Ammon's horn (tissue), 1 donor: ENCODE results near the gene GLRA2.

Experiments used
- DNase-seq: peaks from one replicate; pipeline ENCODE4 v3.0.0-alpha.2; 2016; ENCODE audit warnings: low spot score

GLRA2 gene

DNA sequence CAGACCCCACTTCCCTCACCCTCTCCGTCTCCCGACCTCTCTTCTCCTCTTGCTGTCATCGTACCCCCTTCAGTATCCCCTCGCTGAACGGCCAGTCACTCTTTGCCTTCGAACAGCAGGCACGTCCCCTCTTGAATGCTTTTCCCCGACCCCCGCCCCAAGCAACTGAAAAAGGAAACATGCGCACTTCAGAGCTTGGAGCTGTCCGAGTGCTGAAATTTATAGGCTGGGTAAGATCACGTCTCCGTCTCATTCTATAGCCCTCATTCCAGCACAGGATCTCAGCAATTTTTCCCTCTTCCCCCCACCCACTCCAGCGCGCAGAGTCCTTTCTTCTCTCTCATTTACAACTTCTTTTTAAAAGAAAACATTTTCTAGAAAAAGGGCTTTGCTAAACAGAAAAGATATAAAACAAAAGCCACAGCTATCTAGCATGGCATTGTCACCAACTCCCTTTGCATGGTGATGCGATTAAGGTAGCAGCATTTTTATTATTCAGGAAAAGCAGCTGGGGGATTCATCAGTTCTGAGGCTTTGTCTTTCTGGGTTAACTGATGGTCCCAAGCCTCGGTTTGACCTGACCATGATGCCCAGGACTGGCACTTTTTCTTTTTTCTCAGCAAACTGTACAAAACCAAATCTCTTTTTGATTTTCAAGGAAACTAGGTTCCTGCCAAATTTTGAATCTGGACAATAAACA is at the start of gene GLRA2:
GLRA2 (plus strand) TSS at position 247 of the 700 bp plus-strand sequence. CDS start 522 bp downstream, outside the sequence.
- peak; percentile 1 for DNase-seq

DNA sequence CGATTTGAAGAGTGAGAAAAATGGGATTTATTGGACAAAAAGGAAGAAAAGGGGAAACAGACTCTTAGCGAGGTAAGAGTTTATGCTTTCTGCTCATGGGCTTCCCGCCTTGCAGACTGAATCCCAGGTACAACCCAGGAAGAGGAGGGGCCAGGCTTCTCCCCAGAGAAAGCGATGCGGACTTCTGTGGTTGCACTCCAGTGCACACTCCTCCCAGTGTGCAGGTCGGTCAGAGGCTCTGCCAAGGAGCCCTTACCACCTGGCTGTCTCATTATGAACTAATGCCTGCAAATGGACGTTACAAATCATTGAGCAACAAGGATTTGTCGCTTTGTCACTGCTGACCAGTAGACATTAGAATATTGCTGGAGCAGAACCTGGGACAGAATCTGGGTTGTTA is 39.9 kb upstream of the GLRA2 start:
- no peak for DNase-seq

DNA sequence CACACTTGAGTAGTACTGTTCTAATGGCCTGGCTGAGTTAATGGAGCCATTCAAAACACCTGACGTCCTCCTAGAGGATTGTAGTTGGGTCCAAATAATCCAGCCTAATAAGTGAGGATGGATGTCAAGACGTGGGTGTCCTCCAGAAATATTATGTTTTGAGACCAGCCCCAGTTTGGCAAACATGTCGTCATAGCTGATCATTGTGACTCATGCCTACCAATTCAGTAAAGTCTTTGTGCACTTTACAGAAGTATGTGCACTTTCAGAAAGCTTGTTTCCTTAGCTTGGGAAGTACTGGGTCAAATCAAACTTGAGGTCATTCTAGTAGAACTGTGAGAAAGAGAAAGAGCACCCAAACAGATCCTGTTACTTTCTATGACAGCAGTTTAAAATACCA is 37.6 kb upstream of the GLRA2 start:
- DNase-seq = no peak

DNA sequence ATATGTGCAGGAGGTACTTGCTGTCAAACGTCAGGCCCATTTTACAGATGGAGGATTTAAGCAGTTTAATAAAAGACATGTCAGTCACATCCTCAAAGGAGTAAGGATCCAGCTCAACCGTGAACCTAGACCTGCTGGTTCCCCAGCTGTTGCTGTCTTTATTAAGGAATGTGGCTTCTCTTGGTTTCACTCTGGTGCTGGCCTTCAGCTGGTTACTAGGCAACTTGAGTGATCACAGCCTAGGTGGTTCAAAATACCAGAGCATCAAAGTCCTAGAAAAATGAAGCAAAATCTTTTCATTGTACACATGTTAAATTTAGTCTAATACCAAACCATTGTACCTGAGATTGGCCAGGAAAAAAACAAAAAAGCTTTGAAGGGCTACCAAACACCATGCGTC is 32.7 kb upstream of the GLRA2 start:
- DNase-seq = no peak

DNA sequence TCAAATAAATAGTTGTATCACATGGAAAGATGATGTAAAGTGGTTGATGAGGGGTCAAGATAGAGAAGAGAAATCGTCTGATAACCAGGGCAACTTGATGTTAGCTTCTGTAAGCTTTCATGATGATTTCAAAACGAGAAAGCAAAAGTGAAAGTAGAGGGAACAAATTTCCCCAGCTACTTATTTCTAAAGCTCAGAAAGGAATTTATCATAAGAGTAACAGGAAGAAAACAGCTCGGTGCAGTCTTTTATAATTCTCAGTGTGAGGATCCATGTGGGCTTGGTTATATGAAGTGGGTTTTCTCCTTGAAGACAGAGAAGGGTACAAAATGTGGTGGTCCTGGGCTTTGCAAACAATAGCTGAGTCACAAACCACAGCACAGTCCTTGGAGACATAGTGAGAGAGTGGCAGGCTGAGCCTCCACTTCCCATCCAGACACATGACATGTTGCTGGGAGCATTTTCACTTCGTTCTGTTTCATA is 32.1 kb upstream of the GLRA2 start:
- DNase-seq = no peak

DNA sequence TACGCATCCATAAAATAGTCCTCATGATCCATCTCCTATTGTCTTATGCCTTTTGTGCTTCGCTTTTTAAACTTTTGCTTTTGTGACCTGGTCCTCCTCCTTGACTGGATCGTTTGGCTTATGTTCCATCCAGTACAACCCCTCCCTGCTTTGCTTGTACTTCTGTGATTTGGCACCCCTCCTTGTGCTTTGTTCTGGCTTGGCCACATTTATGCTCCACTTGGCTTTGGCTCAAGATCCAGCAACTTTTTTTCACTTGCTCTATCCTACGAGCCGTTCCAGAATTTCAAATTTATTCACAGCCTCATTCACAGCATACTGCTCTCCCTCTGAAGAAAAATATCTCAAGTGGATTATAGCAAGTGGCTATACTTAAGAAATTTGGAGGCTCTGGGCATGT is 28.0 kb upstream of the GLRA2 start:
- DNase-seq = peak; percentile 31

DNA sequence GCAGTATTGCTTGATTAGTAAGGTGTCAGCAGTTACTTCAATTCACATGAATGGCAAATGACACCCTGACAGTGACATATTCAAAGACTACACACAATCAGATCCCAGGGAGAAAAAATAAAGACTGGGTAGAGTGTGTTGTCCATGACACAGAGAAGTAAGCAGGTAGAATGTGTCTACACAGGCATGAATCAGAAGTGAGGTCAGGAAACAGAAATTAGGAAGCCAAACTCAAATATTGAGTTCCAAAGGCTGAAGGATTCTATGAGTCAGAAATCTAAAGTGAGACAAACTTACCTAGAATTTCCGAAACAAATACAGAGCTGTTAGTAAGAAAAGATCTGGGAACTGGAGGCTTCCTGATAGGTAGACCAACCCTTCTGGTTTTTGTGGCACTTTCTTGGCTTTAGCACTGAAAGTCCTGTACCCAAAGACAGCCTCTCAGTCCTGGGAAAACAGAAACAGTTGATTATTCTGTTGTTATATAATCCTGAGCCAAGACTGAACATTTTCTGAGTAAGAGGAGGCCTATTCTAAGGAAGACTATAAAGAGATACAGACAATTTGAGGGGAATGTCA is 24.3 kb upstream of the GLRA2 start:
- no peak for DNase-seq

DNA sequence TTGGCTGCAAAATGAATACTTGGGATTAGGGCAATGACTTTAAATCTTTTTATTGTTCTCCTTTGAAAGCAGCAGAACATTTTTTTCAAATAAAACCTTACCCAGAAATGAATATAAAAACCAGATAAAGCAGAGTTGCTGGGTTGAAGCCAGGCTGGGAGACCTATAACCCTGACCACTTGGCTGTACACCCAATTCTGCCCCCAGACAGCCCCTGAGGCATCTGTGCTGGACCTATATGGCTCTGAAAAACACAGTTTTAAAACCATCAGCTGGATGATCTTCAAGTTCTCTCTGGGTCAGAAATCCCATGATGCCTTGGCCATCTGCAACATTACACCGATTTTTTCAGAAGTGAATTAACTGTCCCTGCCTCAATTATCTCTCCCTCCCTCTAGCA is 23.7 kb upstream of the GLRA2 start:
- DNase-seq = no peak

DNA sequence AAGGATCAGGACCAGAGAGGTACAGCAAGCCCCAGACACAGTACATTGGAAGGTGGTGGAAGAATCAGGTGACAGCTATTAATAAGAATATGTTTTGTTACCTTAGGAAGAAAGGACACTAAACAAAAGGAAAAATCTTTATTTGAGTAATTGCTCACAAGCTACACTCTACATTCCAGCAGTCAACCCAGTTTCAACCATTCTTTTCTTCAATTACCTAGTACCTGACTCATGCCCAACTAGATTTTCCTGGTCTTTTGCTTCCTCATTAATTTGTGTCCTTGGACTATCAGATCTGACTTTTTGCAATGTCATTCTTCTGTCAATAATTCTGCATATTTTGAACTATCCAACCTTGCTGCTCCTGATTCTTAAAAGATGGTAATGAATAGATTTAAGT is 22.5 kb upstream of the GLRA2 start:
- DNase-seq = no peak

DNA sequence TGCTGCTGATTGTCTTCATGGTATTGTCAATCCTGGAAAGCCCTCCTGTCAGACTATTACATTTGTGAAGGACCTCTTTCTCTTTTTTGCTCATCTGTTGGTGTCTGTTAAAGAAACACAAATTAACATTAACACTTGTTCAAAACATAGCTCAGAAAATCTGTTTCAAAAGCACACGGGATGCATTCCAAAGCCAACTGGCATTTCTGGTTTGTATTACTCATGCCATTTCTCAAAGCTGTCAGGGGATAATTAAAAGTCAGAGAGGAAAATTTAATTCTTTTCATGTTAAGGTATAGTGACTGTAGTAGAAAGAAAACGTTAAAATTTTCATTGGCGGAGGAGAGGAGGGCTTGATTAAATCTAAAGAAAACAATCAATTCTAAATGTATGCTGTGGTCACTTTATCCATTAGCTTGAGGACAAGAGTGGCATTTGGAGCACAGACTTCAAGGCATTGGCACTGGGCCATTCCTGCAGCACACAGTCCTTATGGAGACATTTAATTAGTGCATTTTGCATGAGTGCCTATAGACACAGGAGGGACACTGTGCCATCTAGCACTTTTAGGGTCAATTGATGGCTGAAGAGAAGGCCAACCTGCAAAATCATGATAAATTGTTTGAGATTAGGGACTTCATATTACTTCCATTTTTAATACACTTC is 21.2 kb upstream of the GLRA2 start:
- peak; percentile 2 for DNase-seq

DNA sequence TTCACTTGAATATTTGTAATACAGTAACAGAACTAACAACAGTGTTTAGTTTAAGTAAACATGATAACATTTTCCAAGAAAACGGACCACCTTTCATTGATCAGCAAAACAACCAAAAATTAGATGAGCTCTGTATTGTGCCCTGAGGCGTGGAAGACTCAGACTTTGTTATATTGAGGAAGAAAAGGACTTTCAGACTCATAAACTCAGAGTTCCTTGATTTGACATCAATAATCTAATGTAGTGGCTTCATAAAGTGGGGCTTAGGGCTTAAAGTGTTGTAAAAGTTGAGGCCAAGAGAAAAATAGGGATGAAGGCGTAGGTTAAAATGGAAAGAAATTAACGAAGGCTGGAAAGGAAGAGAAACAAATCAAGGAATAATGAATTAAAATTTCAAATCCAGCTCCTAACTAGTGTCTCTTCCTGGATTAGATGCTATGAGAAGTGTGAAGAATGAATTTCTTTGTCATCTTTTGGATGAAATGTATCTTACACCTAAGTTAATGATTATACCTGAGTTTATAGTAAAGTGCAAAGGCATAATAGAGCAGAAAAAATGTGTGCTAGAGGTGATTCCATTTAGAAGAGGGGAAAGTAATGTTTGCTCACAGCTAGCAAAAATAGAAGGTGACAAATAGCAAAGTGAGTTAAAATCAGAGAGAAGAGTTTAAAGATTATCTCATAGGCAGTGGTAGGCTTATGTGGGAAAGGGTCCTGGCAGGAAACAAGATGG is 19.8 kb upstream of the GLRA2 start:
- DNase-seq = no peak

DNA sequence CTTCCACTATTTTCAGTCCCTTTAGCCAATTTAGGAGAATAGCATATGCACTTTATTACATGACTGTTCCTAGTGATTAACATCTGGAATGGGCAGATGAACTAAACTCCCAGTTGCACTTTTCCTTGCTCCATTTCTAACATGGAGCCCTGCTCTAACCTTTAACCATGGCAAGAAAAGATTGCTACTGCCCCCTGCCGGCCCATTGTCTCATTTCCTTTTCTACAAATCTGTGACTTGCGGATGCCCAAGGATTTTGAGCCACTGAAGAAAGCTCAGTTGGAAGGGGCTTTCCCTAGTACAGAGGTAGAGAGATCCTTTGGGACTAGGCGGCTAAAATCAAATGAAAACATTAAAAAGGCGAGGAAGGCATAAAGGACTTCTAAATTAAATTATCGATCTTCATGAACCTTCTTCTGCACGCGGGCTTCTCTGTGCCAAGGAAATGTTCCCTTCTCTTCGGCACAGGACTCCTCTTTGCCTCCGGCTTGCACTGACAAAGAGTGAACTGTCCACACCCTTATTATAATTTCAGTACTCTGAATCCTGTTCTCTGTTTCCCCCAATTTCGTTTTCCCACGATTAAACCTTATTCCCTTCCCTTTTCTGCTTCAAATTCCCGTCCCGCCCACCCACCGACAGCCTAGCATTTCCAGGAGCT is 577 bp upstream of the GLRA2 start:
- peak; percentile 32 for DNase-seq

DNA sequence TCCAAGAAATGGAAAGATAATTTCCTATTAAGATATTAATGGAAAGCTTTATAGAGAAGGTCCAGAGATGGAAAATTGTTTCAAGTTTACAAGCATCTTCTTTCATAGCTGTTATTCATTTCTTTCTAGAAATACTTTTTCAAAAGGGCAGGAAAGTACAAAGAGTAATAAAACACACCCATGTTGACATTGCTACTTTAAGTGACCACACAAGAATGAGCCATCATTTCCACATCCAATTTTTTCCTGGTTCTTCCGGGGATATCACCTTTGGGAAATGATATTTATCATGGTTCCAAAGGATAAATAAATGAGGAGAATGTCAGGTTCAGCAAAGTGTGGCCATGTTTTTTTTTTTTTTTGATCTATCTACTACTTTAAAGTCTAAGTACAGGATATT is 4.5 kb downstream of the GLRA2 start:
- DNase-seq = no peak

DNA sequence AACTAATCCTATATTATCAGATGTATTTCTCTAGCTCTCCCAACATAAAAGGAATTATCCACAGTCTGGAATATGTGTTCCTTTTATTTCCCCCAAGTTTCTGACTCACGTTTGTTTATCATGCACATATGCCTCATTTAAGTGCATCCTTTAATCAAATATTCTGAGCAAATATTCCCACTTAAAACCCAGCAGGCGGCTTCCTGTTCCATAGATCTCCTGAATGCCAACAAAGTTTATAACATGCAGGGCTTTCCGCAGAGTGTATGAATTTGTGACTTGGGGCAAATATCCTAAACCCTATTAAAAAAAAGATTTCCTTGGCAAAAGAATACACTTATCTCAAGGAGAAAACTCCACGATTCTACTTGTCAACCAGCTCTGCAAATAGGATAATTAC is 16.9 kb downstream of the GLRA2 start:
- no peak for DNase-seq

DNA sequence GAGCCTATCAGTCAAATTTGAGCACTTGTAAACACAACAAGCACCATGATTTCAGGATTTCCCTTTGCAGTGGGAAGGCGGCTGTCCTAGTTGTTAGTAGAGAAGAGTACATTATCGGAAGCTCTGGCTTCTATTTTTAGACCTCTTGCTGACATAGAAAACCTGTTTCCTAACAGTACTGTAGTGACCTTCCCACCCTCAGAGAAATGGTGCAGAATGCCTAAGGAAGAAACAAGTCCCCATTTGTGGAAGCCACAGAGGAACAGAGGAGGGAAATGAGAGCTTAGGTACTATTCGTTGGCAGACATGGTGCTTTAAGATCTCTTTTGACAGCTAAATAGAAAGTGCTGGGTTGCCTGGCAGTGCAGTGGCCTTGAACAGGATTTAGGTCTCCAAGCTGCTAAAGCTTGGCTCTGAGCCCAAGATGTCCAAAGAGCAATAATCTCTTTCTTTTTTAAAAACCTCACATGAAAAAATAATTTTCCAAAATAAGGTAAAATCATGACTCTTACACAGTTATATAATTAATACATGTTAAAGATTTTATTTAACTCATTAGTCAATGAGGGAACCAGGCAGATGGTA is 24.9 kb downstream of the GLRA2 start:
- DNase-seq = peak; percentile 2

DNA sequence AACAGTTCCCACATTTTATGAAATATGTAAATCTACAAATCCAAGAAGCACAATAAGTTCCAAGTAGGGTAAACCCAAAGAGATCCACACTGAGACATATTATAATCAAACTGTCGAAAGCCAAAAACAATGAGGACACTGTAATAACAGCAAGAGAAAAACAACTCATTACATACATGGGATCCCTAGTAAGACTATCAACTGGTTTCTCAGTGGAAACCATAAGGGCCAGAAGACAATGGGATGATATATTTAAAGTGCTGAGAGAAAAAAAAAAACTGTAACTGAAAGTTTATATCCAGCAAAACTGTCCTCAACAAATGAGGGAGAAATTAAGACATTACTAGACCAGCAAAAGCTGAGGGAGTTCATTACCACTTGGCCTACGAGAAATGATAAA is 34.7 kb downstream of the GLRA2 start:
- no peak for DNase-seq

DNA sequence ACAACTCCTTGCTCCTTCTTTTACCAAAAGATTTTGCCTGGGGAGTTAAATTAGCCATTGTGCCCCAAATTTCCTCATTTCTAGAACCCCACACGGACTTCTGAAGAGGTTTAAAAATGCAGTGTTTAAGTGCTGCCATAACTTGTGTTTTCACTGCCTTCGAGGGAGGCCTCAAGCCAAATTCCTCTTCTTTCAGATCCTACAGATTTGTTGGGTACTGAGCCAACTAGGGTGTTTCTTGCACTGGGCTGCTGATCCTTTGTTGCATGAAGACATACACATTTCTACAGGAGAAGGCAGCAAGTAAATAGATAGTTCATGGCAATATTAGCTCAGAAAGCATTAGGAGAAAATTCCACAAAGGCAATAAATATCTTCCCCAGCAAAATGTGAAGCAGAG is 43.8 kb downstream of the GLRA2 start:
- DNase-seq = no peak

DNA sequence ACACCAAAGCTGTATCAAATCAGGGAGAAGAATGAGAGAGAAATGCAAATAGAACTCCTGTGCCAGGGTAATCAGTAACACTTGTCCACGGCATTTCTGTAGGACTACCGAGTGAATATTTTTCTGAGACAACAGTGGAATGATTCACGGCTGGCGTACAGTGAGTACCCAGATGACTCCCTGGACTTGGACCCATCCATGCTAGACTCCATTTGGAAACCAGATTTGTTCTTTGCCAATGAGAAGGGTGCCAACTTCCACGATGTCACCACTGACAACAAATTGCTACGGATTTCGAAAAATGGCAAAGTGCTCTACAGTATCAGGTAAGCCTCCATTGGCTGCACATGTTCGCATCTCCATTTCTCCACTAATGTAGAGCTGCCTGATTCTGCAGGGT is 51.7 kb downstream of the GLRA2 start:
- no peak for DNase-seq

DNA sequence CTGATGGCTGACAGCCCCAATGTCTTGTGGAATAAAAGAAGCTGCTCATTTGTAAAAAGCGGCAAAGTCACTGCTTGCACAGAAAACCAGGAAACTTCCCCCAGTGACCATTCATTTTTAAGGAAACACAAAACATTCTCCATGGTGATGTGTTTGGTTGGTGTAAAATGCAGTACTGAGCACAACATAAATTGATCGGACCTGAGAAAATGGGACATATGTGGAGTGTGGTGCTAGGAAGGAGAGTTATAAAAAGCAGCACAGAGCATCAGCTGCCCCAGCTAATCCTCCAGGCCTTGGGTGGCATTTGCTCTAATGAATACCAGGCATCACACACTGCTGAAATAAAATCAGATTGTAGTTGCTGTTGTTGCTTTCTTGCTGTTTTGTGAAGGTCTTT is 55.2 kb downstream of the GLRA2 start:
- DNase-seq = no peak

DNA sequence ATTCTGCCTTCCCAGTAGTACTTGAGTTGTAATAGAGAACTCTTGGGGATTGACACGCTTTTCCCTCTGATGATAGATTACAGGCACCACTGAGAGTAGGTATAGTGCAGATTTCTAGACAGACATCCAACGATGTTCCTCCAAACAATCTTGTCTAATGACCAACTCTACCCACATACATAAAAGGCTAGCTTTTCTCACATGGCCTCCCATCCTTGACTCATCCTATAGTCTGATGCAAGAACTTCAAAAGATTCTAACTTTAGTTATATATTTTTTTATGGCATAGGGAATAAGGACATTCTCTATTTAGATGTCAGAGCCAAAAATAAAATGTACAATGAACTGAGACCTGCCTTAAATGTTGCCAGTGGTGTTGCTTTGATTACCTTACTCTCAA is 60.9 kb downstream of the GLRA2 start:
- no peak for DNase-seq

DNA sequence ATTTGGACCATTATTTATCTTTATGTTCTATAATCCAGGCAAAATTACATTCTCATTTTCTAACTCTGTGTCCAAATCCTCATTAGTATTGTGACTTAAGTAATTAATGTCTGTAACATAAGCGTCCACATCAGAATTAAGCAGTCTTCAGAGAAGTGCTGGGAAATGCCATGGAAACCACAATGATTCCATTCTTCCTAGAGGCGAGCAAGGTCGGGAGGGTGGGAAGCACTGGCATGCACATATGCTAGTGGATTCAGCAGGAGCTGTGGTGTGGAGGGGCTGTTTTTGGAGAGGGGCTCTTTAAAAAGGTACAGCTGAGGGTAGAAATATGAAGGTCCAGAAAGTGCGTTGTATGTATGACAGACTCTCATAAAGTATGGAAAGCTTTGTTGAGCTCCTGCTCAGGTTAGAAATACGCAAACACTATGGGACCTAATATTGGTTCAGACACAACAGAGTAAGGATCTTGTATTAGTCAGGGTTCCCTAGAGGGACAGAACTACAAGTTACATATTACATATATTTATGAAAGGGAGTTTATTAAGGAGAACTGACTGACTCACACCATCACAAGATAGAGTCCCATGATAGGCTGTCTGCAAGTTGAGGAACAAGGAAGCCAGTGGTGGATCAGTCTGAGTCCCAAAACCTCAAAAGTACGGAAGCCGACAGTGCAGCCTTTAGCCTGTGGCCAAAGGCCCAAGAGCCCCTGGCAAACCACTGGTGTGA is 61.5 kb downstream of the GLRA2 start:
- DNase-seq = no peak
